AG04450 (cell line): ENCODE results near the gene PRR23E. TPM values are rescaled to one million over a fixed set of nuclear protein-coding genes. Genes with fewer than 3 reads are reported as not detected.

Experiments
- CTCF ChIA-PET: fragments of 300-600, 350-600 bp; formaldehyde crosslinking; extraction: SDS; loops from one replicate; lab custom pipeline; 2022; ENCODE audit warnings: antibody characterized with exemption, inconsistent platforms; lab: Charles Lee
- POLR2A ChIA-PET: fragments of 350-600 bp; formaldehyde crosslinking; extraction: SDS; loops from one replicate; lab custom pipeline; 2021; ENCODE audit warnings: antibody characterized with exemption, inconsistent platforms; lab: Yijun Ruan, JAX
- DNase-seq: peaks from one replicate; pipeline ENCODE4 v3.0.0-alpha.2; 2011; ENCODE audit warnings: low read depth, low spot score
- H3K27ac ChIP-seq: one replicate; pipeline ENCODE4 v1.5.1; 2012; ENCODE audit warnings: low read depth, low read length, control low read depth
- H3K27me3 ChIP-seq: one replicate; pipeline ENCODE4 v1.6.0; 2012; ENCODE audit warnings: low read length; ENCODE audit not compliant: control insufficient read depth, insufficient read depth
- H3K4me3 ChIP-seq: 2 replicates; pipeline ENCODE4 v1.5.1; 2011; ENCODE audit warnings: mild to moderate bottlenecking, low read depth, low read length, control low read depth
- H3K9me3 ChIP-seq: 2 replicates; pipeline ENCODE4 v1.5.1; 2012; ENCODE audit warnings: low read length; ENCODE audit not compliant: control insufficient read depth, insufficient read depth
- polyA plus RNA-seq: library from polyadenylated mRNA; depleted of rRNA; stranded (reverse); fragments of >200 nt; gene quantifications from 2 replicates; pipeline ENCODE4 v1.2.3, GENCODE V29; 2011
- TF ChIP-seq, protein P1 (sequence below): IDR thresholded peaks from 2 replicates; pipeline ENCODE4 v1.5.1; 2011; ENCODE audit warnings: low read depth, low read length, control low read depth, inconsistent platforms

PRR23E gene
- polyA plus RNA-seq, 1 experiment: not detected

GRCh38 chr3:127215714-127216414 lies 22.9 kb downstream of the PRR23E start:
- Histone ChIP-seq H3K27ac (no peak overlapping the region), H3K4me3 (no peak overlapping the region), H3K27me3 (peaks cover 7% of the 10 kb centered on the region), H3K9me3 (no peaks in the 10 kb centered on the region)
- DNase-seq: no peak
- POLR2A ChIA-PET: no interaction called here
- CTCF ChIA-PET: no interaction called here
- TF ChIP-seq, protein P1, sequence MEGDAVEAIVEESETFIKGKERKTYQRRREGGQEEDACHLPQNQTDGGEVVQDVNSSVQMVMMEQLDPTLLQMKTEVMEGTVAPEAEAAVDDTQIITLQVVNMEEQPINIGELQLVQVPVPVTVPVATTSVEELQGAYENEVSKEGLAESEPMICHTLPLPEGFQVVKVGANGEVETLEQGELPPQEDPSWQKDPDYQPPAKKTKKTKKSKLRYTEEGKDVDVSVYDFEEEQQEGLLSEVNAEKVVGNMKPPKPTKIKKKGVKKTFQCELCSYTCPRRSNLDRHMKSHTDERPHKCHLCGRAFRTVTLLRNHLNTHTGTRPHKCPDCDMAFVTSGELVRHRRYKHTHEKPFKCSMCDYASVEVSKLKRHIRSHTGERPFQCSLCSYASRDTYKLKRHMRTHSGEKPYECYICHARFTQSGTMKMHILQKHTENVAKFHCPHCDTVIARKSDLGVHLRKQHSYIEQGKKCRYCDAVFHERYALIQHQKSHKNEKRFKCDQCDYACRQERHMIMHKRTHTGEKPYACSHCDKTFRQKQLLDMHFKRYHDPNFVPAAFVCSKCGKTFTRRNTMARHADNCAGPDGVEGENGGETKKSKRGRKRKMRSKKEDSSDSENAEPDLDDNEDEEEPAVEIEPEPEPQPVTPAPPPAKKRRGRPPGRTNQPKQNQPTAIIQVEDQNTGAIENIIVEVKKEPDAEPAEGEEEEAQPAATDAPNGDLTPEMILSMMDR: no peak

GRCh38 chr3:127216415-127217261 lies 23.7 kb downstream of the PRR23E start:
- no peak overlapping the region for H3K4me3 ChIP-seq
- no peak for DNase-seq
- no peak overlapping the region for H3K27ac ChIP-seq
- H3K27me3 ChIP-seq: peaks cover 11% of the 10 kb centered on the region
- ChIA-PET CTCF (no interaction called here), POLR2A (no interaction called here)
- TF ChIP-seq, protein P1: no peak
- no peaks in the 10 kb centered on the region for H3K9me3 ChIP-seq

DNA sequence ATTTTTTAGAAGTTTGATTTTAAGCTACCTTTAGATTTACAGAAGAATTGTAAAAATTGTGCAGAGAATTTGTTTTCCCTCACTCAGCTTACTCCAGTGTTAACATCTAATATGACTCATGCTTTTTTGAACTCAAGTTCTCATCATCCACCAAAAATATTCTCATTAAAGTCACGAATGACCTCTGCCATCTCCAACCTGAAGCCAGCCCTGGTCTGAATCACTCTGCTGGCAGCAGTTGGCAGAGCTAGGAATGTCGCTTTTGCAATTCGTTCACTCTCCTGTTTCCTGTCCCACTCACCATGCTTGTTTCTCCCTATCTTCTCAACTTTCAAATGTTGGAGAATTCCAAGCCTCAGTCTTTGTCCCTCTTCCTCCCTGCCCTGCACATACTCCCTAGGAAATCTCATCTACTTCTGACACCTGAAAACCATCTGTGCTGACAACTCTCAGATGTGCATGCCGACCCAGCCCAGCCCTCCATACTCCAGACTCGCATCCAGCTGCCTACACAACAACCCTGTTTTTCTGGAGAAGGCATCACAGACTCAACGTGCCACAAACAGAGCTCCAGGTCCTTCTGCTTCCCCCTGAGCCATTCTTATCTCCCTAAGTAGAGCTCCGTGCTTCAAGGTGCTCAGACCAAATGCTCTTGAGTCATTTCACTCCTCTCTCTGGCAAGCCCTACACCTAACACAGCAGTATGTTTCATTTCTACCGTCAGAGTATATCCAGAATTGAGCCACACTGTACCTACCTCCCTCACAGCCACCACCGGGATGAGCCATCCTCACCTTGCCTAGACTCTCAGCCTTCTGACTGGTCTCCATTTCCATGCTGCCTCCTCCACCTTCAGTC lies 24.9 kb downstream of the PRR23E start:
- DNase-seq: no peak
- Histone ChIP-seq H3K4me3 (no peak overlapping the region), H3K9me3 (no peaks in the 10 kb centered on the region; the same call in 1 of the 2 replicates), H3K27me3 (peaks cover 11% of the 10 kb centered on the region), H3K27ac (no peak overlapping the region)
- TF ChIP-seq, protein P1: no peak
- ChIA-PET CTCF (no interaction called here), POLR2A (no interaction called here)

- ChIA-PET CTCF (no interaction called here), POLR2A (no interaction called here)
- Histone ChIP-seq H3K27me3 (peaks cover 11% of the 10 kb centered on the region), H3K9me3 (no peaks in the 10 kb centered on the region; the same call in 1 of the 2 replicates), H3K4me3 (no peak overlapping the region), H3K27ac (no peak overlapping the region)
- TF ChIP-seq, protein P1: no peak
- DNase-seq: no peak
Measured at GRCh38 chr3:127218454-127218922, 25.6 kb downstream of the PRR23E start.
